H1 (cell line): ENCODE measurements around the gene SLC39A11.

Experiments
- ASH2L ChIP-seq: fragments of 200-600, 300-600 bp; sonication (generic); IDR thresholded peaks from one replicate; pipeline ENCODE4 v1.7.1; 2017; ENCODE audit warnings: low read length
- BRCA1 ChIP-seq: IDR thresholded peaks from 2 replicates; pipeline ENCODE4 v1.6.1; 2012; ENCODE audit warnings: low read depth, low read length, improper control_type of control experiment
- CTCF ChIP-seq, 3 experiments: IDR thresholded peaks; 1 replicate in 2 of 3; 2 replicates in 1 of 3; pipeline versions ENCODE4 v1.5.1 to v1.6.1; 2011; ENCODE audit warnings: low read length in 3 of 3, mild to moderate bottlenecking in 3 of 3, inconsistent platforms in 2 of 3, low read depth in 1 of 3, moderate library complexity in 1 of 3; ENCODE audit not compliant: insufficient read depth in 1 of 3; ENCODE audit errors: control extremely low read depth in 1 of 3
- EZH2 ChIP-seq: fragments of 200-600 bp; sonication (generic); IDR thresholded peaks from 2 replicates; pipeline ENCODE4 v1.7.1; 2012; ENCODE audit warnings: low read depth, mild to moderate bottlenecking, moderate library complexity, low read length, inconsistent platforms; ENCODE audit not compliant: severe bottlenecking
- GTF2F1 ChIP-seq: IDR thresholded peaks from 2 replicates; pipeline ENCODE4 v1.6.1; 2012; ENCODE audit warnings: low read depth, low read length, improper control_type of control experiment, borderline replicate concordance
- MAX ChIP-seq: IDR thresholded peaks from 2 replicates; pipeline ENCODE4 v1.6.1; 2012; ENCODE audit warnings: inconsistent platforms
- POLR2A ChIP-seq, 2 experiments: IDR thresholded peaks; 1 replicate in 1 of 2; 2 replicates in 1 of 2; pipeline ENCODE4 v1.6.1; 2011; ENCODE audit warnings: low read depth in 2 of 2, low read length in 2 of 2, mild to moderate bottlenecking in 2 of 2; ENCODE audit errors: control extremely low read depth in 1 of 2
- POLR2AphosphoS5 ChIP-seq: IDR thresholded peaks from 2 replicates; pipeline ENCODE4 v1.6.1; 2011; ENCODE audit warnings: low read depth, low read length
- TBP ChIP-seq: IDR thresholded peaks from 2 replicates; pipeline ENCODE4 v1.6.1; 2011; ENCODE audit warnings: low read depth, low read length, improper control_type of control experiment
- USF2 ChIP-seq: IDR thresholded peaks from 2 replicates; pipeline ENCODE4 v1.6.1; 2011; ENCODE audit warnings: low read length, improper control_type of control experiment
- YY1 ChIP-seq: IDR thresholded peaks from 2 replicates; pipeline ENCODE4 v1.6.1; 2011; ENCODE audit warnings: low read depth, mild to moderate bottlenecking, low read length
- ZNF274 ChIP-seq: IDR thresholded peaks from 2 replicates; pipeline ENCODE4 v1.7.0; 2012; ENCODE audit warnings: low read length, borderline replicate concordance; ENCODE audit errors: extremely low read depth

- TF ChIP-seq CTCF (IDR thresholded peaks at IDR 0.05; ENCODE audit: control extremely low read depth in 1 of 3, insufficient read depth in 1 of 3, low read depth in 1 of 3, low read length in 3 of 3) (no peak), YY1 (no peak), ZNF274 (no peak), POLR2A (IDR thresholded peaks at IDR 0.05; ENCODE audit: control extremely low read depth in 1 of 2, low read depth in 2 of 2, low read length in 2 of 2) (no peak), POLR2AphosphoS5 (no peak), ASH2L (no peak), EZH2 (no peak), TBP (no peak), BRCA1 (no peak), MAX (no peak), USF2 (no peak), GTF2F1 (no peak)
These were observed 492.6 kb downstream of the SLC39A11 start for GRCh38 chr17:72599891-72600290.
